Measurements from ENCODE around the gene NTRK1. TPM values are rescaled to one million over a fixed set of nuclear protein-coding genes. Genes with fewer than 3 reads are reported as not detected.

Gene NTRK1
- total and polyA plus RNA-seq, 4 donors: 0.15 to 0.61 (median 0.24) TPM; not detected in 1

DNA sequence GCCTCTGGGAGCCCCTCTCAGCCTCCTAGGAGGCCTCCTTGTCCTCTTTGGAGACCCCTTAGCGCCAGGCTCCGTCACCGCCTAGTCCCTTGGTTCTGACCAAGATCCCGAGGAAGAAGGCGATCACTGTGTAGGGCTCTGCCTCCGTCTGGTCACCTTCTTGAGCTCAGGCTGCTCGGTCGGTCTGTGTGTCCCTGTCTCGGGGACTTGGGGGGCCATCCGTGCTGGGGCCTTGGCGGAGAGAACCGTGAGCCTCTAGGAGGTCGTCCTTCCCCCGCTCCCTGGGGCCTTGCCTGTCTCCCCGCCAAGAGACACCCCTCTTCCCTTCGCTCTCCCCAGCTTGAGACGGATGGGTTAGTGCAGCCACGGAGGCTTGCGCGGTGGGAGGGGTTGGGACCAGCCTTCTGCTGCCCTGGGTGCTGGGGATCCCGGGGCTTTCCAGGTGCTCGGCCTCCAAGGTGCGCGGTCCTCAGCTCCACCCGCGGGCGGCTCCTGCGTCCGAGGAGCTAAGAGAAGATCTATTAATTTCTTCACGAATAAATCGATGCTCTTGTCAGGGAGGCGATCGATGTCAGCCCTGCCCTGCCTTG is 1.0 kb upstream of the NTRK1 start:
- peaks cover 6 to 77% (median 39%) of the 10 kb centered on the region in 3 donors for H3K27me3 ChIP-seq (ENCODE audit: control insufficient read depth in 3 of 3, insufficient read depth in 3 of 3, low read length in 2 of 3)
- ATAC-seq (ENCODE audit: insufficient read depth, low FRiP score) (no peak), DNase-seq (peak in 2 of 3 donors; percentile 16 to 20)
- H3K4me3 ChIP-seq: no peak overlapping the region
- no peak overlapping the region for H3K9ac ChIP-seq (ENCODE audit: insufficient read depth in 1 of 2, low read length in 2 of 2)
- H3K9me3 ChIP-seq (ENCODE audit: control insufficient read depth in 4 of 4, insufficient read depth in 3 of 4, low read length in 3 of 4): peaks cover 0 to 4% (median 0%) of the 10 kb centered on the region in 4 donors
- H3K4me1 ChIP-seq (ENCODE audit: control insufficient read depth in 5 of 5, insufficient read depth in 5 of 5, low read length in 5 of 5): peaks cover 0 to 33% (median 6%) of the 10 kb centered on the region in 5 donors
- TF ChIP-seq, protein P1, sequence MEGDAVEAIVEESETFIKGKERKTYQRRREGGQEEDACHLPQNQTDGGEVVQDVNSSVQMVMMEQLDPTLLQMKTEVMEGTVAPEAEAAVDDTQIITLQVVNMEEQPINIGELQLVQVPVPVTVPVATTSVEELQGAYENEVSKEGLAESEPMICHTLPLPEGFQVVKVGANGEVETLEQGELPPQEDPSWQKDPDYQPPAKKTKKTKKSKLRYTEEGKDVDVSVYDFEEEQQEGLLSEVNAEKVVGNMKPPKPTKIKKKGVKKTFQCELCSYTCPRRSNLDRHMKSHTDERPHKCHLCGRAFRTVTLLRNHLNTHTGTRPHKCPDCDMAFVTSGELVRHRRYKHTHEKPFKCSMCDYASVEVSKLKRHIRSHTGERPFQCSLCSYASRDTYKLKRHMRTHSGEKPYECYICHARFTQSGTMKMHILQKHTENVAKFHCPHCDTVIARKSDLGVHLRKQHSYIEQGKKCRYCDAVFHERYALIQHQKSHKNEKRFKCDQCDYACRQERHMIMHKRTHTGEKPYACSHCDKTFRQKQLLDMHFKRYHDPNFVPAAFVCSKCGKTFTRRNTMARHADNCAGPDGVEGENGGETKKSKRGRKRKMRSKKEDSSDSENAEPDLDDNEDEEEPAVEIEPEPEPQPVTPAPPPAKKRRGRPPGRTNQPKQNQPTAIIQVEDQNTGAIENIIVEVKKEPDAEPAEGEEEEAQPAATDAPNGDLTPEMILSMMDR (IDR thresholded peaks at IDR 0.05; ENCODE audit: control extremely low read depth, extremely low read depth): no peak
- H3K36me3 ChIP-seq (ENCODE audit: control insufficient read depth in 4 of 4, insufficient read depth in 4 of 4, low read length in 4 of 4): no peaks in the 10 kb centered on the region
- H3K27ac ChIP-seq (ENCODE audit: low read depth in 1 of 2, low read length in 1 of 2): no peak overlapping the region
- WGBS, 2 donors: 1 to 3% methylated on average over 33 of the region's 33 CpGs

DNA sequence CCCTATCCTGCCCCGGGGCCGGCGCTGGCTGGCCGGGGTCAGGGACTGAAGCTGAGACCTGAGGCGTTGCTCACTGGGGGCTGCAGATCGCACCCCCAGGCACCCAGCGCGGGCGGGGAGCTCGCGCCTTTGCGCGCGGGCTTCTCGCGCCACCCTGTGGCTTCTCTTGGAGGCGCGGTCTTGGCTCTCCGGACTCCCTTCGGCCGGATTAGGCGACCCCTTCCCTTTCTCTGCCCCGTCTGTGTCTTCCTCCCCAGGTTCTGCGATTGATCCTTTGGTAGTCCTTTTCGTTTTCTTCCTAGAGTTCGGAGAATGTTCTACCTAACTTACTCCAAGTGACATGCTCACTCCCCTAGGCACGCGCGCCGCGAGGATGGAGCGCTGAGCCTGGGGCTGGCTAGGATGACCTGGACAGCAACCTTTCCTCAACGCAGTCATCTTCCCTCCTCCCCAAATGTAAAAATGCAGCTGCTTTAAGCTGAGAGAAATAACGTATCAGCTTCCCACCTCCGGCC is 495 bp upstream of the NTRK1 start:
- H3K27me3 ChIP-seq (ENCODE audit: control insufficient read depth in 3 of 3, insufficient read depth in 3 of 3, low read length in 2 of 3): peaks cover 6 to 78% (median 39%) of the 10 kb centered on the region in 3 donors
- TF ChIP-seq, protein P1 (IDR thresholded peaks at IDR 0.05; ENCODE audit: control extremely low read depth, extremely low read depth): peak; percentile 34

DNA sequence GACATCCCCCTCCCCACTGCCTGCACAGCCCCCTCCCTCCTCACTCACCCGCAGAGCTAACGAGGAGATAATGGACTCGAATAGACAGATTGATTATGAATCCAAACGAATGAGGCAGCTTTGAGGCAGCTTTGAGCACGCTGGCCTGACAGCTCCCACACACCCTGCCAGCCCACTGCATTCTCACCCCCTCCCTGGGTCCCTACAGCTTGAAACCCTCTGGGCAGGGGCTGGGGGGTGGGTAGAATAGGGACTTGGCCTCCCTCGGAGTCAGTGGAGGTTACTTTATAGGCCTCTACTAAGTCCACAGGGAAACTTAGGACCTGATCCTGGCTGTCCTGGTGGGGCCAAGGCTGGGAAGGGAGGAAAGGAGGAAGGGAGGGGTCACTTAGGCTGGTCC is 1.9 kb downstream of the NTRK1 start:
- peaks cover 0 to 39% (median 7%) of the 10 kb centered on the region in 5 donors for H3K4me1 ChIP-seq (ENCODE audit: control insufficient read depth in 5 of 5, insufficient read depth in 5 of 5, low read length in 5 of 5)
- H3K4me3 ChIP-seq: no peak overlapping the region
- TF ChIP-seq, protein P1 (IDR thresholded peaks at IDR 0.05; ENCODE audit: control extremely low read depth, extremely low read depth): no peak
- WGBS, 2 donors: 81 to 82% methylated on average over 6 of the region's 6 CpGs
- H3K27ac ChIP-seq (ENCODE audit: low read depth in 1 of 2, low read length in 1 of 2): no peak overlapping the region
- peaks cover 0 to 4% (median 0%) of the 10 kb centered on the region in 4 donors for H3K9me3 ChIP-seq (ENCODE audit: control insufficient read depth in 4 of 4, insufficient read depth in 3 of 4, low read length in 3 of 4)
- H3K36me3 ChIP-seq (ENCODE audit: control insufficient read depth in 4 of 4, insufficient read depth in 4 of 4, low read length in 4 of 4): no peaks in the 10 kb centered on the region
- H3K27me3 ChIP-seq (ENCODE audit: control insufficient read depth in 3 of 3, insufficient read depth in 3 of 3, low read length in 2 of 3): peaks cover 6 to 71% (median 36%) of the 10 kb centered on the region in 3 donors
- DNase-seq (peak in 1 of 3 donors; percentile 29), ATAC-seq (ENCODE audit: insufficient read depth, low FRiP score) (no peak)
- H3K9ac ChIP-seq (ENCODE audit: insufficient read depth in 1 of 2, low read length in 2 of 2): no peak overlapping the region

More for the DNA sequence above, 495 bp upstream of the NTRK1 start:
- no peak overlapping the region for H3K4me3 ChIP-seq
- no peak overlapping the region for H3K9ac ChIP-seq (ENCODE audit: insufficient read depth in 1 of 2, low read length in 2 of 2)
- ATAC-seq (ENCODE audit: insufficient read depth, low FRiP score) (no peak), DNase-seq (peak in 2 of 3 donors; percentile 48 to 51)
- H3K4me1 ChIP-seq (ENCODE audit: control insufficient read depth in 5 of 5, insufficient read depth in 5 of 5, low read length in 5 of 5): peaks cover 0 to 33% (median 6%) of the 10 kb centered on the region in 5 donors
- H3K27ac ChIP-seq (ENCODE audit: low read depth in 1 of 2, low read length in 1 of 2): no peak overlapping the region
- no peaks in the 10 kb centered on the region for H3K36me3 ChIP-seq (ENCODE audit: control insufficient read depth in 4 of 4, insufficient read depth in 4 of 4, low read length in 4 of 4)
- 1 to 2% methylated on average over 35 of the region's 35 CpGs for WGBS, 2 donors
- H3K9me3 ChIP-seq (ENCODE audit: control insufficient read depth in 4 of 4, insufficient read depth in 3 of 4, low read length in 3 of 4): peaks cover 0 to 4% (median 0%) of the 10 kb centered on the region in 4 donors

Data from lung (tissue), 12 donors.